Endothelial cell (in vitro differentiated cells): Measurements from ENCODE around the gene BICDL2. TPM values are rescaled to one million over a fixed set of nuclear protein-coding genes. Genes with fewer than 3 reads are reported as not detected.

Experiments
- DNase-seq: peaks from one replicate; pipeline ENCODE4 v3.0.0; 2021; ENCODE audit warnings: low spot score
- H3K27ac Mint-ChIP-seq: one replicate; pipeline ENCODE4 v1.8.0; 2021; ENCODE audit warnings: mixed read lengths, inconsistent platforms; ENCODE audit not compliant: unreplicated experiment
- H3K27me3 Mint-ChIP-seq: one replicate; pipeline ENCODE4 v1.8.0; 2021; ENCODE audit warnings: mild to moderate bottlenecking, moderate library complexity, mixed read lengths, inconsistent platforms; ENCODE audit not compliant: unreplicated experiment
- H3K36me3 Mint-ChIP-seq: one replicate; pipeline ENCODE4 v1.8.0; 2021; ENCODE audit warnings: mild to moderate bottlenecking, low read depth, mixed read lengths, inconsistent platforms; ENCODE audit not compliant: unreplicated experiment
- H3K4me1 Mint-ChIP-seq: one replicate; pipeline ENCODE4 v1.8.0; 2021; ENCODE audit warnings: mild to moderate bottlenecking, mixed read lengths, inconsistent platforms; ENCODE audit not compliant: unreplicated experiment
- H3K4me3 Mint-ChIP-seq: one replicate; pipeline ENCODE4 v1.8.0; 2021; ENCODE audit warnings: mild to moderate bottlenecking, mixed read lengths, inconsistent platforms; ENCODE audit not compliant: unreplicated experiment
- H3K9me3 Mint-ChIP-seq: one replicate; pipeline ENCODE4 v1.8.0; 2021; ENCODE audit warnings: mixed read lengths, inconsistent platforms; ENCODE audit not compliant: unreplicated experiment
- CTCF ChIP-seq: fragments of 200-600 bp; sonication (generic); IDR thresholded peaks from one replicate; pipeline ENCODE4 v1.5.0; 2021; ENCODE audit warnings: antibody characterized with exemption; ENCODE audit not compliant: unreplicated experiment
- total RNA-seq: library from RNA; stranded (reverse); fragmentation: NEBNext Ultra II Directional; extraction: Animal tissue kit (Norgen Biotek cat#: 25700); gene quantifications from one replicate; pipeline ENCODE4 v1.2.1, GENCODE V29; 2021; ENCODE audit not compliant: unreplicated experiment

The BICDL2 gene
- total RNA-seq, 1 donor from 2014 or later: 0.13 TPM

- H3K4me3 Mint-ChIP-seq: no peak overlapping the region
- DNase-seq: no peak
- peaks cover 6% of the 10 kb centered on the region for H3K36me3 Mint-ChIP-seq
- no peak for TF ChIP-seq CTCF
- peaks cover 5% of the 10 kb centered on the region for H3K4me1 Mint-ChIP-seq
- peaks cover 17% of the 10 kb centered on the region for H3K27me3 Mint-ChIP-seq
- no peaks in the 10 kb centered on the region for H3K9me3 Mint-ChIP-seq
- no peak overlapping the region for H3K27ac Mint-ChIP-seq
These were observed 7.9 kb downstream of the BICDL2 start for GRCh38 chr16:3028716-3029319.

- Mint-ChIP-seq H3K27me3 (peaks cover 18% of the 10 kb centered on the region), H3K36me3 (peaks cover 6% of the 10 kb centered on the region), H3K27ac (no peak overlapping the region), H3K9me3 (no peaks in the 10 kb centered on the region), H3K4me1 (peaks cover 6% of the 10 kb centered on the region), H3K4me3 (no peak overlapping the region)
- peak; percentile 96 for DNase-seq
- peak; percentile 85 for TF ChIP-seq CTCF
These were observed 8.6 kb downstream of the BICDL2 start for GRCh38 chr16:3027983-3028715.

GRCh38 chr16:3027489-3027795 is 9.3 kb downstream of the BICDL2 start:
- Mint-ChIP-seq H3K9me3 (no peaks in the 10 kb centered on the region), H3K4me1 (peaks cover 11% of the 10 kb centered on the region), H3K4me3 (no peak overlapping the region), H3K27ac (no peak overlapping the region), H3K27me3 (peaks cover 18% of the 10 kb centered on the region), H3K36me3 (peaks cover 6% of the 10 kb centered on the region)
- no peak for DNase-seq
- TF ChIP-seq CTCF: no peak

GRCh38 chr16:3026609-3027488 is 9.9 kb downstream of the BICDL2 start:
- Mint-ChIP-seq H3K4me3 (peak overlapping the region; percentile 51), H3K27me3 (peaks cover 17% of the 10 kb centered on the region), H3K9me3 (no peaks in the 10 kb centered on the region), H3K36me3 (peaks cover 6% of the 10 kb centered on the region), H3K4me1 (peaks cover 17% of the 10 kb centered on the region), H3K27ac (no peak overlapping the region)
- no peak for DNase-seq
- TF ChIP-seq CTCF: no peak
